ENCODE data around the gene METTL16. TPM values are rescaled to one million over a fixed set of nuclear protein-coding genes. Genes with fewer than 3 reads are reported as not detected.

METTL16 gene
- total RNA-seq, 1 experiment from 2014 or later, result 37.6 TPM

DNA sequence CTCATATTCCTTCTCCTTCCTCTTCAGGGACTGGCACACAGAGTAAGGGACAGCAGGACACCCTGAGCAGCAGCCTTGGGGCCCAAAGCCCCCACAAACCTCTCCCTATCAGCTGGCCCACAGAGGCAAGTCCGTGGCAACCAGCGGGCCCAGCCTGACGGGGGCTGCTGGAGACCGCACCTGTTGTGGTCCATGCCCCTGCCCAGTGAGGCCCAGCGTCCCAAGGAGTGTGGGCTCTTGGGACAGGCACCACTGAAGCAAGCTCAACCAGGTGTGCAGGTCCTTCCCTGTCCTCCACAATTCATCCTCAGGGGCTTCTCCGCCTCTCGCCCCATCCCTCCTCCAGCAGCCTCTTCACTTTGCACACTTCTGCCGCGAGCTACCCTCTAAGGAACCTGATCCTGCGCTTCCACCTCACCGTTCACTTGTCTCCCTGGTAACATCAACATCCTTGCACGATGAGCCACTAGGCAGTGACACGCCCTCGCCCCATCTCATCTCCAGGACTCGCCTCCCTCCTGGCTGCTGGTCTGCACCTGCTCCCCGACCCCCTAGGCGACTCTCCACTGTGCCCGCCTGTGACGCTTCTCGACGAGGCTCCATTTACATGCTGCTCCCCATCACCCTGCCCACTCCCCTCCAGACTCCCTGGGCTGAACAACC is 123.5 kb downstream of the METTL16 start (continued):
- TF ChIP-seq, protein P1, sequence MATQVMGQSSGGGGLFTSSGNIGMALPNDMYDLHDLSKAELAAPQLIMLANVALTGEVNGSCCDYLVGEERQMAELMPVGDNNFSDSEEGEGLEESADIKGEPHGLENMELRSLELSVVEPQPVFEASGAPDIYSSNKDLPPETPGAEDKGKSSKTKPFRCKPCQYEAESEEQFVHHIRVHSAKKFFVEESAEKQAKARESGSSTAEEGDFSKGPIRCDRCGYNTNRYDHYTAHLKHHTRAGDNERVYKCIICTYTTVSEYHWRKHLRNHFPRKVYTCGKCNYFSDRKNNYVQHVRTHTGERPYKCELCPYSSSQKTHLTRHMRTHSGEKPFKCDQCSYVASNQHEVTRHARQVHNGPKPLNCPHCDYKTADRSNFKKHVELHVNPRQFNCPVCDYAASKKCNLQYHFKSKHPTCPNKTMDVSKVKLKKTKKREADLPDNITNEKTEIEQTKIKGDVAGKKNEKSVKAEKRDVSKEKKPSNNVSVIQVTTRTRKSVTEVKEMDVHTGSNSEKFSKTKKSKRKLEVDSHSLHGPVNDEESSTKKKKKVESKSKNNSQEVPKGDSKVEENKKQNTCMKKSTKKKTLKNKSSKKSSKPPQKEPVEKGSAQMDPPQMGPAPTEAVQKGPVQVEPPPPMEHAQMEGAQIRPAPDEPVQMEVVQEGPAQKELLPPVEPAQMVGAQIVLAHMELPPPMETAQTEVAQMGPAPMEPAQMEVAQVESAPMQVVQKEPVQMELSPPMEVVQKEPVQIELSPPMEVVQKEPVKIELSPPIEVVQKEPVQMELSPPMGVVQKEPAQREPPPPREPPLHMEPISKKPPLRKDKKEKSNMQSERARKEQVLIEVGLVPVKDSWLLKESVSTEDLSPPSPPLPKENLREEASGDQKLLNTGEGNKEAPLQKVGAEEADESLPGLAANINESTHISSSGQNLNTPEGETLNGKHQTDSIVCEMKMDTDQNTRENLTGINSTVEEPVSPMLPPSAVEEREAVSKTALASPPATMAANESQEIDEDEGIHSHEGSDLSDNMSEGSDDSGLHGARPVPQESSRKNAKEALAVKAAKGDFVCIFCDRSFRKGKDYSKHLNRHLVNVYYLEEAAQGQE (IDR thresholded peaks at IDR 0.05; ENCODE audit: low read depth), result no peak
- TF ChIP-seq SRF (IDR thresholded peaks at IDR 0.05; ENCODE audit: low read depth) (no peak), EZH2phosphoT487 (IDR thresholded peaks at IDR 0.05; ENCODE audit: borderline replicate concordance) (no peak), ZNF274 (IDR thresholded peaks at IDR 0.05; ENCODE audit: low read depth, low read length) (no peak), EGR1 (IDR thresholded peaks at IDR 0.05; ENCODE audit: low read depth) (no peak), POLR2A (IDR thresholded peaks at IDR 0.05; ENCODE audit: borderline replicate concordance, extremely low read depth, insufficient read depth, insufficient read length) (no peak), ZFX (IDR thresholded peaks at IDR 0.05) (no peak), YY1 (IDR thresholded peaks at IDR 0.05; ENCODE audit: extremely low read depth, insufficient replicate concordance, low read depth, low read length) (no peak), SIN3A (IDR thresholded peaks at IDR 0.05; ENCODE audit: low read depth) (no peak), JUND (IDR thresholded peaks at IDR 0.05) (no peak), CEBPB (IDR thresholded peaks at IDR 0.05; ENCODE audit: low read depth) (no peak), CBX3 (IDR thresholded peaks at IDR 0.05; ENCODE audit: low read depth) (no peak), RAD21 (IDR thresholded peaks at IDR 0.05; ENCODE audit: low read depth) (no peak)
- TF ChIP-seq, protein P2, sequence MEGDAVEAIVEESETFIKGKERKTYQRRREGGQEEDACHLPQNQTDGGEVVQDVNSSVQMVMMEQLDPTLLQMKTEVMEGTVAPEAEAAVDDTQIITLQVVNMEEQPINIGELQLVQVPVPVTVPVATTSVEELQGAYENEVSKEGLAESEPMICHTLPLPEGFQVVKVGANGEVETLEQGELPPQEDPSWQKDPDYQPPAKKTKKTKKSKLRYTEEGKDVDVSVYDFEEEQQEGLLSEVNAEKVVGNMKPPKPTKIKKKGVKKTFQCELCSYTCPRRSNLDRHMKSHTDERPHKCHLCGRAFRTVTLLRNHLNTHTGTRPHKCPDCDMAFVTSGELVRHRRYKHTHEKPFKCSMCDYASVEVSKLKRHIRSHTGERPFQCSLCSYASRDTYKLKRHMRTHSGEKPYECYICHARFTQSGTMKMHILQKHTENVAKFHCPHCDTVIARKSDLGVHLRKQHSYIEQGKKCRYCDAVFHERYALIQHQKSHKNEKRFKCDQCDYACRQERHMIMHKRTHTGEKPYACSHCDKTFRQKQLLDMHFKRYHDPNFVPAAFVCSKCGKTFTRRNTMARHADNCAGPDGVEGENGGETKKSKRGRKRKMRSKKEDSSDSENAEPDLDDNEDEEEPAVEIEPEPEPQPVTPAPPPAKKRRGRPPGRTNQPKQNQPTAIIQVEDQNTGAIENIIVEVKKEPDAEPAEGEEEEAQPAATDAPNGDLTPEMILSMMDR (IDR thresholded peaks at IDR 0.05 in 2 of 3, conservative IDR thresholded peaks at IDR 0.05 in 1 of 3; ENCODE audit: borderline replicate concordance in 1 of 3, insufficient read depth in 1 of 3, low read depth in 2 of 3, low read length in 2 of 3), result no peak

Data from HCT116 (cell line).